K562 (cell line): Measurements from ENCODE around the gene HIVEP1. TPM values are rescaled to one million over a fixed set of nuclear protein-coding genes. Genes with fewer than 3 reads are reported as not detected.

ENCODE experiments used
- CBFB ChIP-seq: sonication (generic); formaldehyde crosslinking; IDR thresholded peaks from 2 replicates; pipeline ENCODE4 v1.4.0; 2020; ENCODE audit warnings: mild to moderate bottlenecking, missing genetic modification reagents
- CCNT2 ChIP-seq: IDR thresholded peaks from 2 replicates; pipeline ENCODE4 v1.6.1; 2011; ENCODE audit warnings: borderline replicate concordance, low read depth, mild to moderate bottlenecking, moderate library complexity, mixed read lengths, low read length; ENCODE audit not compliant: insufficient read length; ENCODE audit errors: extremely low read depth
- MCM2 ChIP-seq: fragments of 450-650 bp; IDR thresholded peaks from 2 replicates; pipeline ENCODE4 v1.6.1; 2017; ENCODE audit warnings: low read depth, mild to moderate bottlenecking
- MTA2 ChIP-seq: fragments of 450-650 bp; IDR thresholded peaks from 2 replicates; pipeline ENCODE4 v1.6.1; 2016; ENCODE audit warnings: low read depth
- MTF1 ChIP-seq: fragments of 250-450 bp; sonication (Bioruptor Pico); IDR thresholded peaks from 2 replicates; pipeline ENCODE4 v1.9.0; 2021; ENCODE audit warnings: moderate library complexity, mild to moderate bottlenecking, inconsistent platforms, borderline replicate concordance
- NKRF ChIP-seq: fragments of 450-650 bp; IDR thresholded peaks from 2 replicates; pipeline ENCODE4 v1.6.1; 2016; ENCODE audit warnings: borderline replicate concordance
- RBM25 ChIP-seq: fragments of 200-400 bp; formaldehyde crosslinking; IDR thresholded peaks from 2 replicates; pipeline ENCODE4 v1.6.1; 2018; ENCODE audit warnings: low read length, low read depth, moderate library complexity; ENCODE audit not compliant: severe bottlenecking
- SAFB2 ChIP-seq: fragments of 200-400 bp; formaldehyde crosslinking; IDR thresholded peaks from 2 replicates; pipeline ENCODE4 v1.6.1; 2018; ENCODE audit warnings: borderline replicate concordance, low read length, low read depth, moderate library complexity; ENCODE audit not compliant: severe bottlenecking
- SP2 ChIP-seq: IDR thresholded peaks from 2 replicates; pipeline ENCODE4 v1.6.1; 2011; ENCODE audit warnings: mild to moderate bottlenecking, low read depth, low read length, moderate library complexity; ENCODE audit not compliant: poor library complexity, severe bottlenecking; ENCODE audit errors: extremely low read depth
- TCF7 ChIP-seq: sonication (generic); IDR thresholded peaks from 2 replicates; pipeline ENCODE4 v1.6.1; 2016; ENCODE audit warnings: antibody characterized with exemption, borderline replicate concordance
- ZNF3 ChIP-seq: fragments of 250-450 bp; sonication (Bioruptor Pico); IDR thresholded peaks from 2 replicates; pipeline ENCODE4 v1.5.0; 2021; ENCODE audit warnings: mild to moderate bottlenecking, moderate library complexity
- ZNF592 ChIP-seq: fragments of 450-650 bp; IDR thresholded peaks from 2 replicates; pipeline ENCODE4 v1.6.1; 2017; ENCODE audit warnings: antibody characterized with exemption, mild to moderate bottlenecking
- polyA plus RNA-seq, 8 experiments: library from polyadenylated mRNA; depleted of rRNA in 4 of 8; stranded (reverse) in 5 of 8; unstranded in 3 of 8; fragments of >200 nt; fragmentation: Nextera tagmentation in 2 of 8; fragmentation: Illumina TruSeq in 1 of 8; extraction: Ambion mirVana in 2 of 8; extraction: Trizol in 1 of 8; gene quantifications; 2 replicates each; pipeline versions ENCODE4 v1.2.1 to v1.2.3, GENCODE V29; 2011 to 2014; ENCODE audit warnings: inconsistent platforms in 1 of 8, missing spikeins in 1 of 8
- total RNA-seq, 7 experiments: library from RNA; depleted of rRNA in 6 of 7; stranded (reverse); fragments of >200 nt in 6 of 7; fragmentation: Illumina TruSeq in 2 of 7; extraction: Trizol in 2 of 7; gene quantifications; 2 replicates each; pipeline versions ENCODE4 v1.2.1 to v1.2.3, GENCODE V29; 2011 to 2021; ENCODE audit warnings: low replicate concordance in 1 of 7
- TF ChIP-seq, protein P1 (sequence below), 2 experiments: IDR thresholded peaks; 2 replicates each; pipeline ENCODE4 v1.6.1; 2012; ENCODE audit warnings: improper control_type of control experiment in 2 of 2, low read depth in 2 of 2, low read length in 2 of 2, borderline replicate concordance in 1 of 2

Gene HIVEP1
- total and polyA plus RNA-seq, 9 of the 15 experiments (the other 6 are each of a cell fraction or from before 2014, with no cell fraction given) = 6.0 to 33.3 (median 21.7) TPM

DNA sequence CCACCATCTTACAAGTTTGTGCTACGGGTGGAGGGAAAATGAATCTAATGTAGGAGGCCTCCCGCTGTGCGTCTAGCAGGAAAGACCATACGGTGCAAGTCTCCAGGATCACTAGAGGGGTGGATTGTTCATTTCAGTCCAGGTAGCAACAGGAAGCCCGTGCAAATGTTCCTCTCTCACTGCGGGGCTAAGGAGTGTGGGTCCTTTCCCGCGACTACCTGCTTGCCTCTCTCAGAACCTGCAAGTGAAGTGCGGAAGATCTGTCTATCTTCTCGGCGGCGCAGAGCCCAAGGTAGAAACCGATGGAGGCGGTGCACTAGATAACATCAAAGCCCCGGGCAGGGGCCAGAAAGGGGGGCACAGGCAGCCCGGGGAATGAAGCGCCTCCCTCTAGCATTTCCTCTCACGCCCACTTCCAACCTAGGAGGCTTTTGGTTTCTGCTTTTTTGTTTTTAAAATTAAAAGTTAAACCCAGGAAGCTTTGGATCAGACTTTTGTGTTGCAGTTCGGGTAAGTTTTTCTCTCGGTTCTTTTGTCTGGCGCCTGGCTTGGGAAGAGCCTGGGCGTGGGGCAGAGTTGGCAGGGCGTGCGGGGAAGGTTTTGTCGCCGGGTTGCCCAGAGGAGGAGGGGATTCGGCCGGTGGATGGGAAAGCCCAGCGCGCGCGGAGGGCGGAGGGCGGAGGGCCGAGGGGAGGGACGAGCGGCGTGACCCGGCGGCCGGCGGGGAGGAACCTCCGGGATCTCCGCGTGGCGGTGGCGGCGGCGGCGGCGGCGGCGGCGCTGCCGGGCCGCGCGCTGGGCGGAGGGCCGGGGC lies 3.5 kb upstream of the HIVEP1 start (continued):
- TF ChIP-seq, protein P1, sequence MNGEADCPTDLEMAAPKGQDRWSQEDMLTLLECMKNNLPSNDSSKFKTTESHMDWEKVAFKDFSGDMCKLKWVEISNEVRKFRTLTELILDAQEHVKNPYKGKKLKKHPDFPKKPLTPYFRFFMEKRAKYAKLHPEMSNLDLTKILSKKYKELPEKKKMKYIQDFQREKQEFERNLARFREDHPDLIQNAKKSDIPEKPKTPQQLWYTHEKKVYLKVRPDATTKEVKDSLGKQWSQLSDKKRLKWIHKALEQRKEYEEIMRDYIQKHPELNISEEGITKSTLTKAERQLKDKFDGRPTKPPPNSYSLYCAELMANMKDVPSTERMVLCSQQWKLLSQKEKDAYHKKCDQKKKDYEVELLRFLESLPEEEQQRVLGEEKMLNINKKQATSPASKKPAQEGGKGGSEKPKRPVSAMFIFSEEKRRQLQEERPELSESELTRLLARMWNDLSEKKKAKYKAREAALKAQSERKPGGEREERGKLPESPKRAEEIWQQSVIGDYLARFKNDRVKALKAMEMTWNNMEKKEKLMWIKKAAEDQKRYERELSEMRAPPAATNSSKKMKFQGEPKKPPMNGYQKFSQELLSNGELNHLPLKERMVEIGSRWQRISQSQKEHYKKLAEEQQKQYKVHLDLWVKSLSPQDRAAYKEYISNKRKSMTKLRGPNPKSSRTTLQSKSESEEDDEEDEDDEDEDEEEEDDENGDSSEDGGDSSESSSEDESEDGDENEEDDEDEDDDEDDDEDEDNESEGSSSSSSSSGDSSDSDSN (IDR thresholded peaks at IDR 0.05; ENCODE audit: borderline replicate concordance in 1 of 2, low read depth in 2 of 2, low read length in 2 of 2) = peak in 1 of 2 experiments; percentile 64; a peak in 1 of 4 replicates
- no peak for TF ChIP-seq SP2
- TF ChIP-seq CBFB = no peak
- TF ChIP-seq MTA2 = peak; percentile 15
- no peak for TF ChIP-seq RBM25
- TF ChIP-seq ZNF592 = peak; percentile 27
- TF ChIP-seq ZNF3 (CRISPR knock-in tag) = no peak
- peak; percentile 89 for TF ChIP-seq NKRF
- no peak for TF ChIP-seq MTF1 (CRISPR knock-in tag)
- no peak for TF ChIP-seq SAFB2
- TF ChIP-seq TCF7 = 0 out of 2 replicates have a peak, but pooled peaks have one; percentile 29
- peak; percentile 95 for TF ChIP-seq CCNT2
- TF ChIP-seq MCM2 = no peak
